K562 (cell line): ENCODE data around the gene VRK3. TPM values are rescaled to one million over a fixed set of nuclear protein-coding genes. Genes with fewer than 3 reads are reported as not detected.

Experiments used
- BRD9 ChIP-seq: fragments of 450-650 bp; IDR thresholded peaks from 2 replicates; pipeline ENCODE4 v1.6.1; 2018; ENCODE audit warnings: low read depth; ENCODE audit not compliant: partially characterized antibody
- CREM ChIP-seq: IDR thresholded peaks from 2 replicates; pipeline ENCODE4 v1.6.1; 2014; ENCODE audit warnings: antibody characterized with exemption, low read depth
- FUS ChIP-seq: fragments of 200-400 bp; formaldehyde crosslinking; optimal IDR thresholded peaks from 2 replicates; pipeline ENCODE3; 2017; ENCODE audit warnings: low read depth, low read length
- HDGF ChIP-seq: fragments of 450-650 bp; IDR thresholded peaks from 2 replicates; pipeline ENCODE4 v1.6.1; 2016
- MAFK ChIP-seq: IDR thresholded peaks from 2 replicates; pipeline ENCODE4 v1.6.1; 2011; ENCODE audit warnings: low read length, improper control_type of control experiment
- RBFOX2 ChIP-seq: fragments of 200-400 bp; formaldehyde crosslinking; IDR thresholded peaks from 2 replicates; pipeline ENCODE4 v1.6.1; 2017; ENCODE audit warnings: low read depth, mild to moderate bottlenecking, low read length, moderate library complexity
- SMAD4 ChIP-seq: fragments of 250-450 bp; sonication (Bioruptor Pico); conservative IDR thresholded peaks from 2 replicates; pipeline ENCODE4 v1.8.0; 2021; ENCODE audit warnings: inconsistent platforms, mild to moderate bottlenecking, moderate library complexity
- SOX6 ChIP-seq: fragments of 450-650 bp; IDR thresholded peaks from 2 replicates; pipeline ENCODE4 v1.6.1; 2014; ENCODE audit warnings: mild to moderate bottlenecking
- ZNF311 ChIP-seq: fragments of 250-450 bp; sonication (Bioruptor Pico); IDR thresholded peaks from 2 replicates; pipeline ENCODE4 v1.4.0; 2020; ENCODE audit warnings: mild to moderate bottlenecking, moderate library complexity
- ZSCAN29 ChIP-seq: fragments of 450-650 bp; IDR thresholded peaks from 2 replicates; pipeline ENCODE4 v1.6.1; 2017
- polyA plus RNA-seq, 8 experiments: library from polyadenylated mRNA; depleted of rRNA in 4 of 8; stranded (reverse) in 5 of 8; unstranded in 3 of 8; fragments of >200 nt; fragmentation: Nextera tagmentation in 2 of 8; fragmentation: Illumina TruSeq in 1 of 8; extraction: Ambion mirVana in 2 of 8; extraction: Trizol in 1 of 8; gene quantifications; 2 replicates each; pipeline versions ENCODE4 v1.2.1 to v1.2.3, GENCODE V29; 2011 to 2014; ENCODE audit warnings: inconsistent platforms in 1 of 8, missing spikeins in 1 of 8
- total RNA-seq, 7 experiments: library from RNA; depleted of rRNA in 6 of 7; stranded (reverse); fragments of >200 nt in 6 of 7; fragmentation: Illumina TruSeq in 2 of 7; extraction: Trizol in 2 of 7; gene quantifications; 2 replicates each; pipeline versions ENCODE4 v1.2.1 to v1.2.3, GENCODE V29; 2011 to 2021; ENCODE audit warnings: low replicate concordance in 1 of 7
- TF ChIP-seq, protein P1 (sequence below), 2 experiments: fragments of 450-650 bp in 1 of 2; sonication (generic) in 1 of 2; formaldehyde crosslinking in 1 of 2; IDR thresholded peaks; 2 replicates each; pipeline versions ENCODE4 v1.7.1 to v1.9.0; 2016 to 2022; ENCODE audit warnings: inconsistent platforms in 1 of 2, mild to moderate bottlenecking in 1 of 2, missing genetic modification reagents in 1 of 2
- TF ChIP-seq, protein P2 (sequence below), 2 experiments: IDR thresholded peaks; 2 replicates each; pipeline ENCODE4 v1.6.1; 2011; ENCODE audit warnings: borderline replicate concordance in 1 of 2, control low read depth in 1 of 2, low read depth in 1 of 2, low read length in 1 of 2, mild to moderate bottlenecking in 1 of 2, mixed read lengths in 1 of 2, moderate library complexity in 1 of 2; ENCODE audit not compliant: insufficient read depth in 1 of 2, insufficient read length in 1 of 2, poor library complexity in 1 of 2, severe bottlenecking in 1 of 2; ENCODE audit errors: extremely low read depth in 1 of 2
- TF ChIP-seq, protein P3 (sequence below): fragments of 450-650 bp; IDR thresholded peaks from one replicate; pipeline ENCODE4 v1.6.1; 2018; ENCODE audit warnings: mild to moderate bottlenecking, moderate library complexity; ENCODE audit not compliant: partially characterized antibody

VRK3 gene
- total and polyA plus RNA-seq, 9 of the 15 experiments (the other 6 are each of a cell fraction or from before 2014, with no cell fraction given) = 25.6 to 94.3 (median 42.9) TPM

DNA sequence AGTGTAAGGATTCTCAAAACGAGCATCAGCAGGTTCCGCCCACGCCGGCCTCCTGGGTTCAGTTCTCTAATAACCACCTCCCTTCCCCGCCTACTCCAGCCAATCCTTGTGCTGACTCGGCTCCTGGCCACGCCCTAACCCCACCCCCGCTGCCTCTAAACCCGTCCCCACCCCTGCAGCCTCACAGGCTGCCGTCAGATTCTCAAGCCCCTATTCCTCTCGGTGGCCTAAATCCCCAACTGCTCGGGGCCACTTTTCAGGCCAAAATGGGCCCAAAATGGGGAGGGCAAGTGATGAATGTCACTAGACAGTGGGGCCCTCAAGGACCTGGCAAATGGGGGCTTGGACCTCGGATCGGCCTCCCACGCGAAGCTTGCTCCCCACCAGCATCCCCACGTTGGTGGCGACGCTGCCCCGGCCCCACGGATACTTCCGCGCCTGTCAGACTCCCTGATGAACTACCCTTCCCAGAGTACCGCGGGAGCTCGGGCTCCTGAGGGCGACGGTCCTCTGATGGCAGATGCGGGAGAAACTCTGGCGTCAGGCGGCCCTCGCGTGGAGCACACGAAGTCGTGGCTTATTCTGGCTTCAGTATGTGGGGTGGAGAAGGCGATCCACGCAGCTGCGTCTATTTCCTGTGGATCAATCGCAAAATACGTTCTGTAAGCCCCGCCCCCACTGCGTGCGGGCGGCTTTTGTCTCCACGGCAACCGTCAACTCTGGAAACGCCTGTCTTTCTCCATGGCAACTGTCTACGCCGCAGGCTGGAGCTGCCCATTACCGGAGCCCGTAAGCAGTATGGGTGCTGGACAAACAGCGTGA lies 25.4 kb upstream of the VRK3 start (continued):
- TF ChIP-seq, protein P1, sequence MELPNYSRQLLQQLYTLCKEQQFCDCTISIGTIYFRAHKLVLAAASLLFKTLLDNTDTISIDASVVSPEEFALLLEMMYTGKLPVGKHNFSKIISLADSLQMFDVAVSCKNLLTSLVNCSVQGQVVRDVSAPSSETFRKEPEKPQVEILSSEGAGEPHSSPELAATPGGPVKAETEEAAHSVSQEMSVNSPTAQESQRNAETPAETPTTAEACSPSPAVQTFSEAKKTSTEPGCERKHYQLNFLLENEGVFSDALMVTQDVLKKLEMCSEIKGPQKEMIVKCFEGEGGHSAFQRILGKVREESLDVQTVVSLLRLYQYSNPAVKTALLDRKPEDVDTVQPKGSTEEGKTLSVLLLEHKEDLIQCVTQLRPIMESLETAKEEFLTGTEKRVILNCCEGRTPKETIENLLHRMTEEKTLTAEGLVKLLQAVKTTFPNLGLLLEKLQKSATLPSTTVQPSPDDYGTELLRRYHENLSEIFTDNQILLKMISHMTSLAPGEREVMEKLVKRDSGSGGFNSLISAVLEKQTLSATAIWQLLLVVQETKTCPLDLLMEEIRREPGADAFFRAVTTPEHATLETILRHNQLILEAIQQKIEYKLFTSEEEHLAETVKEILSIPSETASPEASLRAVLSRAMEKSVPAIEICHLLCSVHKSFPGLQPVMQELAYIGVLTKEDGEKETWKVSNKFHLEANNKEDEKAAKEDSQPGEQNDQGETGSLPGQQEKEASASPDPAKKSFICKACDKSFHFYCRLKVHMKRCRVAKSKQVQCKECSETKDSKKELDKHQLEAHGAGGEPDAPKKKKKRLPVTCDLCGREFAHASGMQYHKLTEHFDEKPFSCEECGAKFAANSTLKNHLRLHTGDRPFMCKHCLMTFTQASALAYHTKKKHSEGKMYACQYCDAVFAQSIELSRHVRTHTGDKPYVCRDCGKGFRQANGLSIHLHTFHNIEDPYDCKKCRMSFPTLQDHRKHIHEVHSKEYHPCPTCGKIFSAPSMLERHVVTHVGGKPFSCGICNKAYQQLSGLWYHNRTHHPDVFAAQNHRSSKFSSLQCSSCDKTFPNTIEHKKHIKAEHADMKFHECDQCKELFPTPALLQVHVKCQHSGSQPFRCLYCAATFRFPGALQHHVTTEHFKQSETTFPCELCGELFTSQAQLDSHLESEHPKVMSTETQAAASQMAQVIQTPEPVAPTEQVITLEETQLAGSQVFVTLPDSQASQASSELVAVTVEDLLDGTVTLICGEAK (IDR thresholded peaks at IDR 0.05) = peak; percentile 34; the same call in 1 of the 2 replicates
- TF ChIP-seq, protein P1 (CRISPR knock-in tag; IDR thresholded peaks at IDR 0.05) = no peak
- TF ChIP-seq CREM = 0 out of 2 replicates have a peak, but pooled peaks have one; percentile 8
- no peak for TF ChIP-seq SOX6
- 0 out of 2 replicates have a peak, but pooled peaks have one; percentile 12 for TF ChIP-seq RBFOX2
- TF ChIP-seq, protein P2, sequence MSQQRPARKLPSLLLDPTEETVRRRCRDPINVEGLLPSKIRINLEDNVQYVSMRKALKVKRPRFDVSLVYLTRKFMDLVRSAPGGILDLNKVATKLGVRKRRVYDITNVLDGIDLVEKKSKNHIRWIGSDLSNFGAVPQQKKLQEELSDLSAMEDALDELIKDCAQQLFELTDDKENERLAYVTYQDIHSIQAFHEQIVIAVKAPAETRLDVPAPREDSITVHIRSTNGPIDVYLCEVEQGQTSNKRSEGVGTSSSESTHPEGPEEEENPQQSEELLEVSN (IDR thresholded peaks at IDR 0.05; ENCODE audit: borderline replicate concordance in 1 of 2, extremely low read depth in 1 of 2, insufficient read depth in 1 of 2, insufficient read length in 1 of 2, low read depth in 1 of 2, low read length in 1 of 2, poor library complexity in 1 of 2, severe bottlenecking in 1 of 2) = peak in 1 of 2 experiments; percentile 44
- TF ChIP-seq ZNF311 (CRISPR knock-in tag) = no peak
- 0 out of 2 replicates have a peak, but pooled peaks have one; percentile 19 for TF ChIP-seq SMAD4 (CRISPR knock-in tag)
- no peak for TF ChIP-seq ZSCAN29
- TF ChIP-seq MAFK = peak; percentile 13; the same call in 1 of the 2 replicates
- no peak for TF ChIP-seq BRD9
- TF ChIP-seq, protein P3, sequence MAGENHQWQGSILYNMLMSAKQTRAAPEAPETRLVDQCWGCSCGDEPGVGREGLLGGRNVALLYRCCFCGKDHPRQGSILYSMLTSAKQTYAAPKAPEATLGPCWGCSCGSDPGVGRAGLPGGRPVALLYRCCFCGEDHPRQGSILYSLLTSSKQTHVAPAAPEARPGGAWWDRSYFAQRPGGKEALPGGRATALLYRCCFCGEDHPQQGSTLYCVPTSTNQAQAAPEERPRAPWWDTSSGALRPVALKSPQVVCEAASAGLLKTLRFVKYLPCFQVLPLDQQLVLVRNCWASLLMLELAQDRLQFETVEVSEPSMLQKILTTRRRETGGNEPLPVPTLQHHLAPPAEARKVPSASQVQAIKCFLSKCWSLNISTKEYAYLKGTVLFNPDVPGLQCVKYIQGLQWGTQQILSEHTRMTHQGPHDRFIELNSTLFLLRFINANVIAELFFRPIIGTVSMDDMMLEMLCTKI = no peak
- no peak for TF ChIP-seq FUS
- no peak for TF ChIP-seq HDGF
